GM20000 (cell line): ENCODE results near the gene PEMT.

ENCODE experiments used
- DNase-seq: peaks from one replicate; pipeline ENCODE4 v3.0.0; 2012; ENCODE audit warnings: low spot score
- CTCF ChIP-seq: IDR thresholded peaks from 2 replicates; pipeline ENCODE4 v1.5.1; 2012; ENCODE audit warnings: mild to moderate bottlenecking, control low read depth; ENCODE audit errors: extremely low read depth, missing control alignments

The PEMT gene

GRCh38 chr17:17528696-17529652 lies 62.5 kb downstream of the PEMT start:
- no peak for TF ChIP-seq CTCF
- no peak for DNase-seq

- no peak for TF ChIP-seq CTCF
- no peak for DNase-seq
Observed at GRCh38 chr17:17527956-17528500, 63.5 kb downstream of the PEMT start.

GRCh38 chr17:17527534-17527933 lies 64.0 kb downstream of the PEMT start:
- DNase-seq: no peak
- no peak for TF ChIP-seq CTCF

GRCh38 chr17:17526369-17526768 lies 65.1 kb downstream of the PEMT start:
- DNase-seq: no peak
- no peak for TF ChIP-seq CTCF

- no peak for DNase-seq
- no peak for TF ChIP-seq CTCF
Observed at GRCh38 chr17:17525956-17526355, 65.6 kb downstream of the PEMT start.

GRCh38 chr17:17525311-17525710 lies 66.2 kb downstream of the PEMT start:
- TF ChIP-seq CTCF: no peak
- DNase-seq: no peak

GRCh38 chr17:17523731-17524490 lies 67.6 kb downstream of the PEMT start:
- no peak for DNase-seq
- TF ChIP-seq CTCF: no peak
